K562 (cell line): ENCODE data around the gene HIVEP1. TPM values are rescaled to one million over a fixed set of nuclear protein-coding genes. Genes with fewer than 3 reads are reported as not detected.
A peak's percentile ranks its signal among the peaks of the same experiment; 100 is the strongest.

Experiments used
- CBFA2T3 ChIP-seq: fragments of 450-650 bp; IDR thresholded peaks from 2 replicates; pipeline ENCODE4 v1.6.1; 2017
- CEBPB ChIP-seq: fragments of 450-650 bp; IDR thresholded peaks from 2 replicates; pipeline ENCODE4 v1.6.1; 2016; ENCODE audit warnings: missing genetic modification characterization, missing compliant biosample characterization
- DIDO1 ChIP-seq: fragments of 450-650 bp; IDR thresholded peaks from 2 replicates; pipeline ENCODE4 v1.6.1; 2016; ENCODE audit warnings: low read depth, missing biosample characterization, missing genetic modification characterization
- DLX4 ChIP-seq: fragments of 250-450 bp; sonication (Bioruptor Pico); IDR thresholded peaks from 2 replicates; pipeline ENCODE4 v1.6.1; 2021; ENCODE audit warnings: mild to moderate bottlenecking
- ETS1 ChIP-seq: conservative IDR thresholded peaks from 2 replicates; pipeline ENCODE4 v1.6.1; 2011; ENCODE audit warnings: low read depth, mild to moderate bottlenecking, low read length; ENCODE audit not compliant: control insufficient read depth
- KAT8 ChIP-seq: fragments of 450-650 bp; IDR thresholded peaks from 2 replicates; pipeline ENCODE4 v1.6.1; 2016; ENCODE audit warnings: low read depth, mild to moderate bottlenecking
- KDM5B ChIP-seq: fragments of 200-600 bp; sonication (generic); IDR thresholded peaks from 2 replicates; pipeline ENCODE4 v1.6.1; 2012; ENCODE audit warnings: low read depth, mild to moderate bottlenecking, moderate library complexity, low read length, control low read depth, inconsistent platforms; ENCODE audit not compliant: insufficient replicate concordance
- LCOR ChIP-seq: sonication (generic); formaldehyde crosslinking; IDR thresholded peaks from 2 replicates; pipeline ENCODE4 v1.8.0; 2022; ENCODE audit warnings: mild to moderate bottlenecking, missing genetic modification reagents
- MAFK ChIP-seq: IDR thresholded peaks from 2 replicates; pipeline ENCODE4 v1.6.1; 2011; ENCODE audit warnings: low read length, improper control_type of control experiment
- NR0B1 ChIP-seq: fragments of 450-650 bp; IDR thresholded peaks from one replicate; pipeline ENCODE4 v1.6.1; 2018; ENCODE audit warnings: mild to moderate bottlenecking, moderate library complexity; ENCODE audit not compliant: partially characterized antibody
- PBX2 ChIP-seq, 2 experiments: IDR thresholded peaks in 1 of 2; conservative IDR thresholded peaks in 1 of 2; 2 replicates each; pipeline ENCODE4 v1.6.1; 2016; ENCODE audit warnings: low read depth in 2 of 2, mild to moderate bottlenecking in 1 of 2, missing compliant biosample characterization in 1 of 2, missing genetic modification characterization in 1 of 2, moderate library complexity in 1 of 2
- POLR2H ChIP-seq: IDR thresholded peaks from 2 replicates; pipeline ENCODE4 v1.6.1; 2016; ENCODE audit warnings: missing genetic modification characterization, low read depth, mild to moderate bottlenecking, control low read depth, missing compliant biosample characterization, moderate library complexity
- SNRNP70 ChIP-seq: fragments of 200-400 bp; formaldehyde crosslinking; optimal IDR thresholded peaks from 2 replicates; pipeline ENCODE3; 2017; ENCODE audit warnings: low read depth, low read length
- XRCC3 ChIP-seq: fragments of 450-650 bp; IDR thresholded peaks from 2 replicates; pipeline ENCODE4 v1.6.1; 2017; ENCODE audit warnings: mild to moderate bottlenecking, moderate library complexity
- ZKSCAN1 ChIP-seq: fragments of 150-350 bp; IDR thresholded peaks from 2 replicates; pipeline ENCODE4 v1.6.1; 2016; ENCODE audit warnings: low read depth, low read length
- ZNF134 ChIP-seq: fragments of 250-450 bp; sonication (Bioruptor Pico); conservative IDR thresholded peaks from 2 replicates; pipeline ENCODE4 v1.4.0; 2020
- ZNF165 ChIP-seq: fragments of 250-450 bp; sonication (Bioruptor Pico); IDR thresholded peaks from 2 replicates; pipeline ENCODE4 v1.4.0; 2020; ENCODE audit warnings: borderline replicate concordance
- ZNF274 ChIP-seq: IDR thresholded peaks from 2 replicates; pipeline ENCODE4 v1.6.1; 2011; ENCODE audit warnings: low read depth, mild to moderate bottlenecking, low read length, moderate library complexity, borderline replicate concordance
- ZNF408 ChIP-seq: fragments of 250-450 bp; sonication (Bioruptor Pico); IDR thresholded peaks from 2 replicates; pipeline ENCODE4 v1.4.0; 2020; ENCODE audit warnings: low read depth, mild to moderate bottlenecking, moderate library complexity
- ZNF511 ChIP-seq: sonication (generic); formaldehyde crosslinking; IDR thresholded peaks from 2 replicates; pipeline ENCODE4 v1.8.0; 2022; ENCODE audit warnings: mild to moderate bottlenecking, missing genetic modification reagents
- ZNF551 ChIP-seq: fragments of 250-450 bp; sonication (Bioruptor Pico); IDR thresholded peaks from 2 replicates; pipeline ENCODE4 v1.5.0; 2021; ENCODE audit warnings: mild to moderate bottlenecking, moderate library complexity
- polyA plus RNA-seq, 8 experiments: library from polyadenylated mRNA; depleted of rRNA in 4 of 8; stranded (reverse) in 5 of 8; unstranded in 3 of 8; fragments of >200 nt; fragmentation: Nextera tagmentation in 2 of 8; fragmentation: Illumina TruSeq in 1 of 8; extraction: Ambion mirVana in 2 of 8; extraction: Trizol in 1 of 8; gene quantifications; 2 replicates each; pipeline versions ENCODE4 v1.2.1 to v1.2.3, GENCODE V29; 2011 to 2014; ENCODE audit warnings: inconsistent platforms in 1 of 8, missing spikeins in 1 of 8
- total RNA-seq, 7 experiments: library from RNA; depleted of rRNA in 6 of 7; stranded (reverse); fragments of >200 nt in 6 of 7; fragmentation: Illumina TruSeq in 2 of 7; extraction: Trizol in 2 of 7; gene quantifications; 2 replicates each; pipeline versions ENCODE4 v1.2.1 to v1.2.3, GENCODE V29; 2011 to 2021; ENCODE audit warnings: low replicate concordance in 1 of 7

The HIVEP1 gene
- total and polyA plus RNA-seq, 9 of the 15 experiments (the other 6 are each of a cell fraction or from before 2014, with no cell fraction given) = 6.0 to 33.3 (median 21.7) TPM

GRCh38 chr6:11994875-11995461 lies 17.1 kb upstream of the HIVEP1 start (continued):
- TF ChIP-seq CBFA2T3 = no peak
- TF ChIP-seq SNRNP70 = no peak
- TF ChIP-seq POLR2H (tag) = no peak
- no peak for TF ChIP-seq ZNF165 (CRISPR knock-in tag)
- no peak for TF ChIP-seq DLX4 (CRISPR knock-in tag)
- TF ChIP-seq DIDO1 = no peak
- TF ChIP-seq KDM5B = no peak
- TF ChIP-seq ZNF511 (CRISPR knock-in tag) = no peak
- no peak for TF ChIP-seq LCOR
- peak; percentile 99 for TF ChIP-seq MAFK
- no peak for TF ChIP-seq PBX2 (CRISPR knock-in tag; IDR thresholded peaks at IDR 0.05; ENCODE audit: low read depth)
- no peak for TF ChIP-seq PBX2 (tag; conservative IDR thresholded peaks at IDR 0.05; ENCODE audit: low read depth)
- TF ChIP-seq ZNF551 (CRISPR knock-in tag) = no peak
- no peak for TF ChIP-seq XRCC3
- TF ChIP-seq ZKSCAN1 = no peak
- no peak for TF ChIP-seq KAT8
- no peak for TF ChIP-seq CEBPB (tag)
- no peak for TF ChIP-seq ZNF274
- TF ChIP-seq ETS1 = no peak
- no peak for TF ChIP-seq ZNF408 (CRISPR knock-in tag)
- TF ChIP-seq ZNF134 (CRISPR knock-in tag) = no peak
- no peak for TF ChIP-seq NR0B1
